Keratinocyte (primary cell): ENCODE measurements around the gene EYA4. TPM values are rescaled to one million over a fixed set of nuclear protein-coding genes. Genes with fewer than 3 reads are reported as not detected.
A peak's percentile ranks its signal among the peaks of the same experiment; 100 is the strongest.

Experiments
- DNase-seq: peaks from one replicate; pipeline ENCODE4 v3.0.0-alpha.2; 2011; ENCODE audit warnings: low read depth, missing footprints, low spot score
- FAIRE-seq: peaks from 2 replicates; lab custom pipeline; 2011; peaks lifted over from hg19 to GRCh38; lab: Jason Lieb, UNC
- H2AFZ ChIP-seq: 2 replicates; pipeline ENCODE4 v1.6.0; 2012; ENCODE audit warnings: low read length, control low read depth, inconsistent platforms; ENCODE audit not compliant: control insufficient read depth
- H3K27ac ChIP-seq: 2 replicates; pipeline ENCODE4 v1.5.1; 2011; ENCODE audit warnings: low read length; ENCODE audit not compliant: control insufficient read depth, insufficient read depth
- H3K27me3 ChIP-seq: 3 replicates; pipeline ENCODE4 v1.6.0; 2011; ENCODE audit warnings: low read length; ENCODE audit not compliant: control insufficient read depth, insufficient read depth; ENCODE audit errors: extremely low read depth
- H3K36me3 ChIP-seq, 2 experiments: 2 replicates in 1 of 2; 3 replicates in 1 of 2; pipeline ENCODE4 v1.5.1; 2011; ENCODE audit warnings: low read length in 2 of 2, mild to moderate bottlenecking in 1 of 2; ENCODE audit not compliant: control insufficient read depth in 2 of 2, insufficient read depth in 2 of 2; ENCODE audit errors: extremely low read depth in 1 of 2
- H3K4me1 ChIP-seq: 3 replicates; pipeline ENCODE4 v1.5.1; 2011; ENCODE audit warnings: low read length; ENCODE audit not compliant: control insufficient read depth, insufficient read depth; ENCODE audit errors: extremely low read depth
- H3K4me2 ChIP-seq: 3 replicates; pipeline ENCODE4 v1.6.0; 2011; ENCODE audit warnings: low read depth, low read length; ENCODE audit not compliant: control insufficient read depth, insufficient read depth; ENCODE audit errors: extremely low read depth
- H3K4me3 ChIP-seq, 3 experiments: fragments of 200-600 bp in 1 of 3; sonication (generic) in 1 of 3; 2 replicates in 2 of 3; 3 replicates in 1 of 3; pipeline ENCODE4 v1.5.1; 2011 to 2016; ENCODE audit warnings: low read length in 3 of 3, mild to moderate bottlenecking in 3 of 3, control low read depth in 2 of 3, inconsistent platforms in 1 of 3, low read depth in 1 of 3, mixed read lengths in 1 of 3, mixed run types in 1 of 3, moderate library complexity in 1 of 3; ENCODE audit not compliant: control insufficient read depth in 2 of 3, insufficient read depth in 2 of 3; ENCODE audit errors: extremely low read depth in 1 of 3
- H3K79me2 ChIP-seq: 2 replicates; pipeline ENCODE4 v1.6.0; 2012; ENCODE audit warnings: low read length; ENCODE audit not compliant: control insufficient read depth, insufficient read depth
- H3K9ac ChIP-seq: 3 replicates; pipeline ENCODE4 v1.6.0; 2011; ENCODE audit warnings: low read length; ENCODE audit not compliant: control insufficient read depth, insufficient read depth; ENCODE audit errors: extremely low read depth
- H3K9me1 ChIP-seq: 3 replicates; pipeline ENCODE4 v1.6.0; 2011; ENCODE audit warnings: low read length; ENCODE audit not compliant: control insufficient read depth, insufficient read depth; ENCODE audit errors: extremely low read depth
- H3K9me3 ChIP-seq: 2 replicates; pipeline ENCODE4 v1.5.1; 2012; ENCODE audit warnings: low read depth, low read length; ENCODE audit not compliant: control insufficient read depth
- H4K20me1 ChIP-seq: 3 replicates; pipeline ENCODE4 v1.6.0; 2011; ENCODE audit warnings: low read length; ENCODE audit not compliant: control insufficient read depth, insufficient read depth; ENCODE audit errors: extremely low read depth
- EZH2 ChIP-seq: IDR thresholded peaks from one replicate; pipeline ENCODE4 v1.6.1; 2012; ENCODE audit warnings: inconsistent platforms, mild to moderate bottlenecking, low read length, moderate library complexity
- dilution Hi-C: fragments of 300-500 bp; cut with MboI; formaldehyde crosslinking; loops from one replicate; pipeline ENCODE4 v1.7.0; 2020; ENCODE audit warnings: low sequenced_read_pairs; ENCODE audit not compliant: extremely low pct_ligation_motif_present
- polyA plus RNA-seq, 5 experiments: library from polyadenylated mRNA; depleted of rRNA in 3 of 5; stranded (reverse) in 3 of 5; stranded (forward) in 1 of 5; unstranded in 1 of 5; fragments of >200 nt; gene quantifications; 1 replicate in 1 of 5; 2 replicates in 3 of 5; 3 replicates in 1 of 5; pipeline versions ENCODE4 v1.2.1 to v1.2.3, GENCODE V29; 2011 to 2012; ENCODE audit warnings: missing spikeins in 2 of 5, low read depth in 1 of 5, low replicate concordance in 1 of 5
- TF ChIP-seq, protein P1 (sequence below), 3 experiments: IDR thresholded peaks in 1 of 3; conservative IDR thresholded peaks in 1 of 3; optimal IDR thresholded peaks in 1 of 3; 2 replicates in 2 of 3; 3 replicates in 1 of 3; pipeline versions ENCODE3 to v1.5.1; 2011; ENCODE audit warnings: low read length in 3 of 3, mild to moderate bottlenecking in 3 of 3, moderate library complexity in 2 of 3, control low read depth in 1 of 3, inconsistent platforms in 1 of 3; ENCODE audit not compliant: insufficient read depth in 2 of 3; ENCODE audit errors: extremely low read depth in 1 of 3

EYA4 gene
- polyA plus RNA-seq, 1 donor (not counting 4 experiments of a cell fraction or from before 2014, with no cell fraction given) = 0.01 TPM

DNA sequence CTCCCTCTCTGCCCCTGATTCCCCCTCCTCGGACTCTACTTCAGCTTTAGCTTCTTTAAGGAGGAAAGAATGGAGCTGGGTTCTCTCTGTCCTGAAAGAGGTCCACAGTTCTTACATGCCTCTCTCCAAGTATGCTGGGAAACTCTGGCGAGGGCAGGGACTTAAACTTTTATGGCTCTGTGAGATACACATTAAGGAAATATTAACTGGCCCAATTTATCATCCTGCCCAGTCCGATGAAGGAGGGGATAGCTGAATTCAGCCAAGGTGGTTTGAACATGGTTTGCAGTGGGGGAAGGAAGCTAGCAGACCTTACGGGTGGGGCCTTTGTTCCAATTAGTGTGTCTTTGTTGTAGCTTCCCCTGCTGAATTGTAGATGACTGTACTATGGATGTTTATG lies 121.7 kb downstream of the EYA4 start:
- H3K79me2 ChIP-seq = no peaks in the 10 kb centered on the region
- H3K9me3 ChIP-seq = no peaks in the 10 kb centered on the region
- no peak overlapping the region for H3K4me3 ChIP-seq
- H3K4me2 ChIP-seq = no peak overlapping the region
- H4K20me1 ChIP-seq = no peaks in the 10 kb centered on the region
- dilution Hi-C loops = no loop called here
- no peaks in the 10 kb centered on the region for H3K27me3 ChIP-seq
- H3K4me1 ChIP-seq = no peaks in the 10 kb centered on the region
- no peak for DNase-seq
- H3K27ac ChIP-seq = no peak overlapping the region
- H3K36me3 ChIP-seq = no peaks in the 10 kb centered on the region
- H3K9me1 ChIP-seq = no peaks in the 10 kb centered on the region
- H3K9ac ChIP-seq = no peak overlapping the region
- no peak for FAIRE-seq
- TF ChIP-seq, protein P1, sequence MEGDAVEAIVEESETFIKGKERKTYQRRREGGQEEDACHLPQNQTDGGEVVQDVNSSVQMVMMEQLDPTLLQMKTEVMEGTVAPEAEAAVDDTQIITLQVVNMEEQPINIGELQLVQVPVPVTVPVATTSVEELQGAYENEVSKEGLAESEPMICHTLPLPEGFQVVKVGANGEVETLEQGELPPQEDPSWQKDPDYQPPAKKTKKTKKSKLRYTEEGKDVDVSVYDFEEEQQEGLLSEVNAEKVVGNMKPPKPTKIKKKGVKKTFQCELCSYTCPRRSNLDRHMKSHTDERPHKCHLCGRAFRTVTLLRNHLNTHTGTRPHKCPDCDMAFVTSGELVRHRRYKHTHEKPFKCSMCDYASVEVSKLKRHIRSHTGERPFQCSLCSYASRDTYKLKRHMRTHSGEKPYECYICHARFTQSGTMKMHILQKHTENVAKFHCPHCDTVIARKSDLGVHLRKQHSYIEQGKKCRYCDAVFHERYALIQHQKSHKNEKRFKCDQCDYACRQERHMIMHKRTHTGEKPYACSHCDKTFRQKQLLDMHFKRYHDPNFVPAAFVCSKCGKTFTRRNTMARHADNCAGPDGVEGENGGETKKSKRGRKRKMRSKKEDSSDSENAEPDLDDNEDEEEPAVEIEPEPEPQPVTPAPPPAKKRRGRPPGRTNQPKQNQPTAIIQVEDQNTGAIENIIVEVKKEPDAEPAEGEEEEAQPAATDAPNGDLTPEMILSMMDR (optimal IDR thresholded peaks at IDR 0.05 in 1 of 3, IDR thresholded peaks at IDR 0.05 in 1 of 3, conservative IDR thresholded peaks at IDR 0.05 in 1 of 3; ENCODE audit: extremely low read depth in 1 of 3, insufficient read depth in 2 of 3, low read length in 3 of 3) = no peak
- TF ChIP-seq EZH2 = no peak
- no peak overlapping the region for H2AFZ ChIP-seq

- Histone ChIP-seq H2AFZ (no peak overlapping the region), H3K36me3 (no peaks in the 10 kb centered on the region), H3K27me3 (no peaks in the 10 kb centered on the region), H4K20me1 (no peaks in the 10 kb centered on the region), H3K79me2 (no peaks in the 10 kb centered on the region), H3K27ac (no peak overlapping the region), H3K4me1 (no peaks in the 10 kb centered on the region), H3K4me3 (no peak overlapping the region), H3K4me2 (no peak overlapping the region), H3K9me1 (no peaks in the 10 kb centered on the region), H3K9ac (no peak overlapping the region), H3K9me3 (no peaks in the 10 kb centered on the region)
- dilution Hi-C loops = no loop called here
- no peak for FAIRE-seq
- DNase-seq = no peak
- TF ChIP-seq, protein P1 (optimal IDR thresholded peaks at IDR 0.05 in 1 of 3, IDR thresholded peaks at IDR 0.05 in 1 of 3, conservative IDR thresholded peaks at IDR 0.05 in 1 of 3; ENCODE audit: extremely low read depth in 1 of 3, insufficient read depth in 2 of 3, low read length in 3 of 3) = peak in 2 of 3 experiments; percentile 48 to 56
- TF ChIP-seq EZH2 = no peak
Observed at GRCh38 chr6:133368664-133369063, 127.5 kb downstream of the EYA4 start.
